Anterior cingulate cortex (tissue), 58 donors: ENCODE results near the gene TMEM106C.
A peak's percentile ranks its signal among the peaks of the same experiment; 100 is the strongest.

Experiments used
- DNase-seq, 58 donors: peaks; one replicate each; lab custom pipeline; 2025; lab: John Stamatoyannopoulos, UW

Gene TMEM106C

DNA sequence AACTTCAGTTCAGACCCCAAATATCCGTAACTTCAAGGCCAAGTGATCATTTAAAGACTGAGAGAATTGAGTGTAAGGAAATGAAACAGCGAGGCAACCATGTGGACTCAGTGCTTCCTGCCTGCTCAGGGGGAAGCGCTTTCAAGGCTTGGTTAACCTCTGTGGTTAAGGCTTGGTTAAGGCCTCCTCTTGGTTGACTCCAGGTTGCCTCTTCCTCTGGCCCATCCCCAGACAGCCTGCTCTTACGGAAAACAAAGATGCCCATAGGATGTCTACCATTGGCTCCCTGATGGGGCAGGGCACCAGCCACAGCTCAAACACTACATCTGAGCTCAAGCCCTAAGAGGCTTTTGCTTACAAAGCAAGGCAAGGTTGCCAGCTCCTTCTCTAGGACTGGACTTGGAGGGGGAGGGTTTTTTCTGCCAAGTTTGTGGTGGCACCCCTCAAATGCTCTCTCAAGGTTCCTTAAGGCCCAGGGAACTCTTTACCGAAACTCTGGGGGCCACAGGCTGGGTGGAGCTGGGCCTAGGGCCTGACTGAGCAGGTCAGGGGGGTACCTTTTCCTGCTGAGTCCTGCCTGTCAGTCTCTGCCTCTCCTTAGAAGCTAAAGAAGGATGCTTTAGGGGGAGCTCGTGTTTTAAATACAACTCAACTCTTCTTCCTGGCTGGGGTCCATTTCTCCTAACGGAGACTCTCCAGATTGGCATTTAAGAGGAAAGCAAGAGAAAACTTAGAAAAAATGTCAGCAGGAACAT is 27.1 kb downstream of the TMEM106C start:
- DNase-seq = peak in 1 of 58 donors; percentile 5

DNA sequence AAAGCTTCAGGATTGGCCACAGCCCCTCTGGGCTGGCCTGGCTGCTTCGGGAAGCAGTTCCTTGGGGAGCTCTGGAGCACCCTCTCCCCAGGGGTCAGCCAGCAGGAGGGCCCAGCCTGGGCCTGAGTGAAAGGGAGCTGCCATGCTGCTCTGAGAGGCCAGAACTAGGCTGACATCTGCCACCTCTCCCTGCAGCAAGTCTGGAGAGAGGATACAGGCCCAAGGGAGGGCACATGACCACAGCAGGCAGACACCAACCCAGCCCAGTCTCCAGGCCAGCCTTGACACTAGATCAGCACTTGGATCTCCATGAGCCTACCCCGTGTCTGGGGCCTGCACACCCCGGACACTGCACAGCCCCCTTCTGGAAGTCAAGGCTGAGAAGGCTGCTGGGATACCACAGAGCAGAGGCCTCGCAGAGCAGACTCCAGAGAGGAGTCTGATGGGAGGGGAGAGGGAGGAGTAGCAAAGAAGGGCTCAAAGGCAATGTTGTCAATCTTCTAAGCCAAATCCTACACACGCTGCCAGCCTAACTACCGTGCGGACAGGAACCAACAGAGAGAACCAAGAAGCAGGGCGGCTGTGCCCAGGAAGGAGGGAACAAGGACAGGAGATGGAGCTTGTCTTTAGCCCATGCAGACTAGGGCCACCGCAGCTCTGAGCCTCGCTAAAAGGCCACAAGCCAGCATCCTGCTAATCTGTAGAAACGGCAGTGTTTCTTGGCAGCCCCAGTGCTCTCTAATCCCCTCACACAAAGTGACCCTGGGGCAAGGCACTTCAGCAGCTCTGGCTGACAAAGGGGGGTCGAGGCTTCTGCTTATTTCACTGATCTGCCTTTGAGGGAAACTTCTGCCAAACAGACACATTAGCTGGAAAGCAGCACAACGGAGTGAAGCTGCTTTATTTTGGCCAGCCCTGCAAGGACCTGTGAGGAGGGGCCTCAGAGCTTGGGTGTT is 28.0 kb downstream of the TMEM106C start:
- DNase-seq = no peak

DNA sequence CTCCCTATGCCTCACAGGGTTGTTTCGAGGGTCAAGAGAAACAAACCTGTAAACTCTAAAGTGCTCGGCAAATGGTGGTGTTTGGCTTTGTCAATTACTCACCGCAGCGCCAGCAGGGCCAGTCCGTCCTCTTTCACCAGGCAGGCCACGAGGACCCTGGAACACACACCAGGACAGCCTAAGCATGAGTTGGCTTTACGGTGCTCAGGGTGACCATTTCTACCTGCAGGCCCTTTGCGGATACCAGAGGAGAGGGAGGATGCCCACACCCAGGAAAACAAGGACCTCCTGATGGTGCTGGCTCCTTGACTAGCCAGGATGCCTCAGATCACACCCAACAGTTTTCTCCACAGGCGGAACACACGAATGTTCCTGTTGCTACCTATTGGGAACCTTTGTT is 29.4 kb downstream of the TMEM106C start:
- no peak for DNase-seq

- no peak for DNase-seq
Measured at GRCh38 chr12:47993491-47993890, 30.1 kb downstream of the TMEM106C start.

GRCh38 chr12:47995981-47996401 is 32.6 kb downstream of the TMEM106C start:
- DNase-seq = peak in 28 of 58 donors; percentile 15 to 77 (median 36)

GRCh38 chr12:47997321-47997720 is 33.9 kb downstream of the TMEM106C start:
- no peak for DNase-seq

- no peak for DNase-seq
Measured at GRCh38 chr12:47999816-48000215, 36.4 kb downstream of the TMEM106C start.

GRCh38 chr12:48000878-48001504 is 37.6 kb downstream of the TMEM106C start:
- DNase-seq = no peak

- peak in 6 of 58 donors; percentile 12 to 36 (median 24) for DNase-seq
Measured at GRCh38 chr12:48001505-48002413, 38.4 kb downstream of the TMEM106C start.

DNA sequence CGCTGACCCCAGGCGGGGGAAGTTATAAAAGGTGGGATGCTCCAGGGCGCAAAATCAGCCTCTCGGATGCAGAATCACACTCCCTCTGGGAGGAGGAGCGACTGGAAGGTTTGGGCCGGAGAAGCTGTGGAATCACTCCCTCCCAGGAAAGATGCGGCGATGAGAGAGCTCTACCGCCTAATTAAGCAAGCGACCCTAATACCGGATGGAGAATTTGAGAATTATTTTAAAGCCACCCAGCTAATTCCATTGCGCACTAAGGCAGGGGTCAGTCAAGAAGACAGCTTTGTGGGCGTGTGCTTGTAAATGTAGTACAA is 39.0 kb downstream of the TMEM106C start:
- no peak for DNase-seq

- no peak for DNase-seq
Measured at GRCh38 chr12:48002773-48003218, 39.4 kb downstream of the TMEM106C start.

DNA sequence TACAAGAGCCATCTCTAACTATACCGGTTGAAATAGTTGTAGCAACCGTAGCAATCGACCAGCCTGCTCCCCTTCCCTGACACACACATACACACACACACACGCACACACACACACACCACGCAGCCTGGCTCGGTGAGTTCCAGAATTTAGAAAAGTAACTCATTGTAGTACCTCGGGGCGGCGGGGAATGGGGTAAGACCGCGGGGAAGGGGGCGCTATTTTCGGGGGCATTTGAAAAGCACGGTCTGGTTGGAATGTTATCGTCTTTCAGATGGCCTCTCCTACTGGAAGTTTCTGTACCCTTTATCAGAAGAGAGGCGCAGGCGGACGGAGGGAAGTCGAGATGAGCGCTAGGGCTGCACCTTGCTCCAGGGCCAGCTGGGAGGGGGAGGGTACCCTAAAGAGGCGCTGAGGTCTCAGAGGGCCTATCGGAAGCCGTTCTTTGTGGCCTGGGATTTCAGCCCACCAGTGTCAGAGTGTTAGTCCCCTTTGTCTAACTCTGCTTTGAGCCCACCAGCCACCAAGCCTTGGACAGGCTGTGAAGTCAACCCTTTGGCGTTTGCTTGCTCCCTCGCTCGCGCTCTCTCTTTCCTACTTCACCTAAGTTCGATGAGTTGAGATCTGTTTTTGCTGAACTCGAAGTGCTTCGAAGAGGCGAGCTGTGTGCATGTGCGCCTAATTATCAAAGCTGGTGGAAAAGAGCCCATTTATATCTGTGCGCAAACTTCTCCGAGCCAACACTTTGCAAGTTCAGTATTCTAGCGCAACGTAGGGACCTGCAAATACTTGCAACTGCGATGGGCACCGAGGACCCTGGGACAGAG is 40.0 kb downstream of the TMEM106C start:
- no peak for DNase-seq

DNA sequence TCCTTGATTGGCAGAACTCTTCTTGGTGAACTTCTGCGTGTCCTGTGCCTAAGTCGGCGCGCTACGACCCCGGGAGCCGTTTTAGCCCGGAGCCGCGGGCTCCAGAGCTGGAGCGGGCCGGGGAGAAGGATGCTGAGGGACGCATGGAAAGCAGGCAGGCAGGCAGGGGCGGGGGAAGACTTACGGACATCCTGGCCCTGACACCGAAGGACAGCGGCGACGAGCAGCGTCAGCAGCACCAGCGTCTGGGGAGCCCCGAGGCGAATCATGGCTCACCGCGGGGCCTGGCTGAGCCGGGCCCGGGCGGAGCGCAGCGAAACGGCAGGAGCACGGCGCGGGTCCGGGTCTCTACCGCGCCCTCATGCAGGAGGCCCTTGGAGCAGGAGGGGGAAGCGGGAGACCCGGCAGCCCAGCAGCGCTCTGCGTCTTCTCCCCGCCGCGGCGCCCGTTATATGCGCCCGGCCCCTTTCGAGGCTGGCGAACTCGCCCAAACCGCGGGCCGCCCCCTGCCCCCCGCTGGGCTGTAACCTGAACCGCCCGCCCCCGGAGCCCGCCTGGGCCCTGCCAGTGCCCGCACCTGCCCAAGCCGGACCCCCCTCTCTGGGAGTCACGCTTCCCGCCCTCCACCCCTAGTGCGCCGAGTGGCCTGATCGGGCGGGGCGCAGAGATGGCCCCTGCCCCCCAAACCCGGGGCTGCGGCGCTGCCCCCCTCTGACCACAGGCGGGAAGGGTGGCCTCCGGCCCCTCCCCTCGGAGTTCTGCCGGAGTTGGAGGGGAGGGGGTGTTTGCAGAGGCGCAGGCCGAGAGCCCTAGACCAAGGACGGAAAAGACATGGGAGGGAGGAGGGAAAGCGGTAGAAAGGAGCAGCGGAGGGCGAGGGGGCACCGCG is 40.9 kb downstream of the TMEM106C start, which contains the start of gene COL2A1:
COL2A1 (minus strand) TSS at position 424 of the 889 bp plus-strand sequence; CDS start at position 269, 155 bp downstream.
- no peak for DNase-seq

DNA sequence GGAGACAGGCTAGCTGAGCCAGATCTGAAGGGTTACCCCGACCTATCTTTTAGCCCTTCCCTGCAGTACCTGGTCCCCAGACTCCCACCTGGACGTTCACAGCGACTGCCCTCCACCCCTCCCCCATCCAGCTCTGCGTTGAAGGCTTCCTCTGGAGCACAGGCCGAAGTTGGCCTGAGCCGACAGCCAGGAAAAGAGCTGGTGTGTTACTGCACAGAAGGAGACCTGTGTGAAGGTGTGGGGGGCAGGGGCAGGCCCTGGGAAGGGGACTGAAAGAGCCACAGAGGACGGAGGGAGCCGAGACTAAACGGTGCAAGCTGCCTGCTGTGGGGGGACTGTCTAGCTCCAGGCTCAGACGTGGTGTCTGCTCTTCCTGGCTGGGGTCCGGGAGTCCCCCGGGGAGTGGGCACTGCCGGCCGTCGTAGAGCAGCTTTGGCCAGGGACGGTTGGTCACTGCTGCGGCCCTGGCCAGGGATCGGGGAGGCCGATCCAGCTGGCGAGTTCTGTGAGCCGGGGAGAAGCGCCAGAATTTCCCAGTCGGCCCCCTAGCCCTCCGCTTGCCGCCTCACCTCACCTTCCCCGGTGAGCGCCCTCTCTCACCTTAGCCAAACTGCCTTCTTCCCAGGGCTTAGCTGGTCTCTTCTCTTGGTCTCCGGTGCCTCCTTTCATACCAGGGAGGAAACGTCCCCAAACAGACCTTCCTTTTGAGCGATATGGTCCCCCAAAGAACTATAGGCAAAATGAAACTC is 41.8 kb downstream of the TMEM106C start:
- DNase-seq = no peak

- no peak for DNase-seq
Measured at GRCh38 chr12:48005750-48006021, 42.3 kb downstream of the TMEM106C start.

GRCh38 chr12:48007206-48007605 is 43.8 kb downstream of the TMEM106C start:
- DNase-seq = no peak

DNA sequence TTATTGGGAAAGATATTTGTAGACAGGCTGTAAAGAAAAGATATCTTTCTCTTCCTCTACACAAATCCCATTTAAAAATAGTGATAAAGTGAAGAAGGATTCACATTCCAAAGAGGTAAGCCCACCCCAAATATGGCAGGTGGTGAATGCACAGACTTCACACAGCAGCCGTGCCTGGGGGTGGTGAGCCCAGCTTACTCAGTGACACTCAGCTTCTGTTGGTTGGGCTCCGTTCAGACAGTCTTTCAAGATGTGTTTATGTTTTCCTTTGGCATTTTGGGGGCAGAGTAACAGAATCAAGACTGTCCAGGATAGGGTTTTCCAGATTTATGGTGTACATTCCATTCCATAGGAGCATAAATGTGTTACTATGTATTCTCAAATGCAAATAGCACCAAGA is 45.0 kb downstream of the TMEM106C start:
- DNase-seq = no peak
